MM.1S (cell line): ENCODE data around the gene POU2F2.

ENCODE experiments used
- EZH2phosphoT487 ChIP-seq: fragments of 300-600 bp; sonication (generic); IDR thresholded peaks from 2 replicates; pipeline ENCODE4 v1.6.1; 2018; ENCODE audit warnings: antibody characterized with exemption, low read length
- TF ChIP-seq, protein P1 (sequence below): fragments of 300-600 bp; sonication (generic); IDR thresholded peaks from 2 replicates; pipeline ENCODE4 v1.5.1; 2016; ENCODE audit warnings: antibody characterized with exemption, low read length, mixed read lengths

DNA sequence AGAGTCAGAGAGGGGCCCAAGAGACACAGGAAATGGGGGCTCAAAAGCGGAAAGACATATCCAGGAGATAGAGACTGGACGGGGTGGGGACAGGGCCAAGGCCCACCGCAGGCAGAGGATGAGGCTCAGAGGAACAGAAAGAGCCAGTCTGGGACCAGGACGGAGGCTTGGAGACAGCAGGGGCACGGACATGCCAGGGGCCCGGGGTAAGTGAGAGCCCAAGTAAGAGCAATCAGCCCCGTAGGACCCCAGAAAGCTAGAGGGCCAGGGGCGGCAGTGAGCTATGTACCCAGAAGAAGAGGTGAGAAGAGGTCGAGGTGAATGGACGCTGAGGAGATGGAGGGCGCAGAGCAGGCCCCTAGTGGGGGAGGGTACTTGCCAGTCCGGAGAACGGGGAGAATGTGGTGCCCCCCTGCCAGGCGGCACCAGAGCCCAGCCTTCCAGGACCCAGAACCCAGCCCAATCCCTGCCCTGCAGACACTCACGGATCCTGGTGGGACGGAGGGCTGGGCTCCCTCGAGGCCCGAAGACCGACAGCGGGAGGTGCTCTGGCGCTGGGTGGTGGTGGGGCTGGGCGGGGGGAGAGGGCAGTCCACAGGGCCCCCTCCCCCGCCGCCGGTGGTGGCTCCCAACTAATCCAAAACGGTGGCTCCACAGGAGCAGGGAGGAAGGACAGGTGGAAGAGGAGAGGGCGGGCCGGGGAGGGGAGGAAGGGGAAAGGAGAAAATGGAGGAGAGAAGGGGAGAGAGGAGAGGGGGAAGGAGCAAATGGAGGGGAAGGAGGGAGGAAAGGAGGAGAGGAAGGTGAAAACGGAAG lies 63.3 kb downstream of the POU2F2 start:
- TF ChIP-seq, protein P1, sequence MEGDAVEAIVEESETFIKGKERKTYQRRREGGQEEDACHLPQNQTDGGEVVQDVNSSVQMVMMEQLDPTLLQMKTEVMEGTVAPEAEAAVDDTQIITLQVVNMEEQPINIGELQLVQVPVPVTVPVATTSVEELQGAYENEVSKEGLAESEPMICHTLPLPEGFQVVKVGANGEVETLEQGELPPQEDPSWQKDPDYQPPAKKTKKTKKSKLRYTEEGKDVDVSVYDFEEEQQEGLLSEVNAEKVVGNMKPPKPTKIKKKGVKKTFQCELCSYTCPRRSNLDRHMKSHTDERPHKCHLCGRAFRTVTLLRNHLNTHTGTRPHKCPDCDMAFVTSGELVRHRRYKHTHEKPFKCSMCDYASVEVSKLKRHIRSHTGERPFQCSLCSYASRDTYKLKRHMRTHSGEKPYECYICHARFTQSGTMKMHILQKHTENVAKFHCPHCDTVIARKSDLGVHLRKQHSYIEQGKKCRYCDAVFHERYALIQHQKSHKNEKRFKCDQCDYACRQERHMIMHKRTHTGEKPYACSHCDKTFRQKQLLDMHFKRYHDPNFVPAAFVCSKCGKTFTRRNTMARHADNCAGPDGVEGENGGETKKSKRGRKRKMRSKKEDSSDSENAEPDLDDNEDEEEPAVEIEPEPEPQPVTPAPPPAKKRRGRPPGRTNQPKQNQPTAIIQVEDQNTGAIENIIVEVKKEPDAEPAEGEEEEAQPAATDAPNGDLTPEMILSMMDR, result no peak
- no peak for TF ChIP-seq EZH2phosphoT487
